A673 (cell line): ENCODE data around the gene SOD2. TPM values are rescaled to one million over a fixed set of nuclear protein-coding genes. Genes with fewer than 3 reads are reported as not detected.

Experiments
- BruUV-seq: library from RNA; stranded (reverse); fragments of 400-500 nt; replicated peaks from 2 replicates; lab custom pipeline; 2021; lab: Mats Ljungman, UMichigan
- CTCF ChIA-PET: fragments of 300-600 bp; sonication (Branson Sonifier 250); formaldehyde crosslinking; loops from one replicate; lab custom pipeline; 2022; ENCODE audit warnings: antibody characterized with exemption; lab: Charles Lee
- POLR2A ChIA-PET: fragments of 300-600 bp; sonication (Branson Sonifier 250); formaldehyde crosslinking; loops from one replicate; lab custom pipeline; 2022; ENCODE audit warnings: antibody characterized with exemption; ENCODE audit not compliant: low non-redundant PET; lab: Charles Lee
- DNase-seq: peaks from one replicate; pipeline ENCODE4 v3.0.0-alpha.2; 2015; ENCODE audit warnings: low spot score
- H3K27ac ChIP-seq: fragments of 200-600 bp; sonication (generic); 2 replicates; pipeline ENCODE4 v1.5.1; 2016; ENCODE audit warnings: mixed run types, low read depth, mild to moderate bottlenecking, mixed read lengths, antibody characterized with exemption, low read length; ENCODE audit not compliant: poor library complexity, severe bottlenecking
- H3K27me3 ChIP-seq: fragments of 200-600 bp; sonication (generic); replicated peaks from 2 replicates; pipeline ENCODE4 v1.6.1; 2017; ENCODE audit warnings: mixed run types, low read depth, mild to moderate bottlenecking, mixed read lengths, antibody characterized with exemption, low read length; ENCODE audit not compliant: insufficient read depth, poor library complexity
- H3K36me3 ChIP-seq: fragments of 200-600 bp; sonication (generic); 2 replicates; pipeline ENCODE4 v1.6.1; 2016; ENCODE audit warnings: mixed run types, mild to moderate bottlenecking, mixed read lengths, antibody characterized with exemption, low read length; ENCODE audit not compliant: insufficient read depth, poor library complexity, severe bottlenecking
- H3K4me1 ChIP-seq: fragments of 200-600 bp; sonication (generic); 2 replicates; pipeline ENCODE4 v1.6.1; 2017; ENCODE audit warnings: mixed run types, mild to moderate bottlenecking, mixed read lengths, antibody characterized with exemption, low read length; ENCODE audit not compliant: insufficient read depth, poor library complexity, severe bottlenecking
- H3K4me3 ChIP-seq: fragments of 200-600 bp; sonication (generic); 2 replicates; pipeline ENCODE4 v1.5.1; 2016; ENCODE audit warnings: low read depth, mixed run types, mild to moderate bottlenecking, mixed read lengths, low read length; ENCODE audit not compliant: poor library complexity, severe bottlenecking
- H3K9me3 ChIP-seq: fragments of 200-600 bp; sonication (generic); 2 replicates; pipeline ENCODE4 v1.6.1; 2016; ENCODE audit warnings: mixed run types, low read depth, mild to moderate bottlenecking, mixed read lengths, antibody characterized with exemption, low read length; ENCODE audit not compliant: poor library complexity, severe bottlenecking
- EZH2 ChIP-seq: fragments of 200-600 bp; sonication (generic); IDR thresholded peaks from 2 replicates; pipeline ENCODE4 v1.6.1; 2017; ENCODE audit warnings: borderline replicate concordance, low read depth, mild to moderate bottlenecking, mixed read lengths, antibody characterized with exemption, low read length; ENCODE audit not compliant: poor library complexity, severe bottlenecking
- intact Hi-C: fragments of 100-400 bp; cut with micrococcal nuclease; formaldehyde crosslinking; loops from one replicate; pipeline ENCODE4 v1.10.0; 2022; ENCODE audit not compliant: unreplicated experiment
- total RNA-seq: library from RNA; stranded (reverse); gene quantifications from 2 replicates; pipeline ENCODE4 v1.2.3, GENCODE V29; 2021
- TF ChIP-seq, protein P1 (sequence below): fragments of 300-800, 200-600 bp; sonication (generic); conservative IDR thresholded peaks from 2 replicates; pipeline ENCODE4 v1.5.1; 2017; ENCODE audit warnings: low read depth, mild to moderate bottlenecking, antibody characterized with exemption, low read length, moderate library complexity, mixed read lengths

Gene SOD2
- total RNA-seq, 1 experiment from 2014 or later = 159 TPM

DNA sequence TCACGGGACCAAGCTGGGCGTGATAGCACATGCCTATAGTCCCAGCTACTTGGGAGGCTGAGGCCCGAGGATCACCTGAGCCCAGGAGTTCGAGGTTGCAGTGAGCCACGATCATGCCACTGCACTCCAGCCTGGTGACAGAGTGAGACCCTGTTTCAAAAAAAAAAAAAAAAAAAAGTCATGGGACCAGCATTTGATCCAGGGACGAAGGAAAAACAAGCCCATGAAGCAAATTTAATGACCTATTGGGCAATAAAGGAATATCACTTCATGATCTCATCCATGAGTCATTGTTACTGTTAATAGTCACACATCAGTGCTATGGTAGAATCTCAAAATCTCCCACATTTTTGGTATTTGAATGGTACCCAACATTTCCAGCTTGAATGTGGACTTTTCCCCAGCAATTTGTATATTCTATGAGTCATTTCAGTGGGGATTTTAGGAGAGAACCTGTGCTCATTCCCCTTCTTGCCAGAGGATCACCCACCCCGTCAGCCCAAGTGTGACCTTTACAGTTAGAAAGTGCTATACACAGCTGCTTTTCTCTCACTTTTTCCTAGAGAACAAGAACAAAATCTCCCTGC lies 8.5 kb upstream of the SOD2 start:
- no peak for TF ChIP-seq EZH2
- TF ChIP-seq, protein P1, sequence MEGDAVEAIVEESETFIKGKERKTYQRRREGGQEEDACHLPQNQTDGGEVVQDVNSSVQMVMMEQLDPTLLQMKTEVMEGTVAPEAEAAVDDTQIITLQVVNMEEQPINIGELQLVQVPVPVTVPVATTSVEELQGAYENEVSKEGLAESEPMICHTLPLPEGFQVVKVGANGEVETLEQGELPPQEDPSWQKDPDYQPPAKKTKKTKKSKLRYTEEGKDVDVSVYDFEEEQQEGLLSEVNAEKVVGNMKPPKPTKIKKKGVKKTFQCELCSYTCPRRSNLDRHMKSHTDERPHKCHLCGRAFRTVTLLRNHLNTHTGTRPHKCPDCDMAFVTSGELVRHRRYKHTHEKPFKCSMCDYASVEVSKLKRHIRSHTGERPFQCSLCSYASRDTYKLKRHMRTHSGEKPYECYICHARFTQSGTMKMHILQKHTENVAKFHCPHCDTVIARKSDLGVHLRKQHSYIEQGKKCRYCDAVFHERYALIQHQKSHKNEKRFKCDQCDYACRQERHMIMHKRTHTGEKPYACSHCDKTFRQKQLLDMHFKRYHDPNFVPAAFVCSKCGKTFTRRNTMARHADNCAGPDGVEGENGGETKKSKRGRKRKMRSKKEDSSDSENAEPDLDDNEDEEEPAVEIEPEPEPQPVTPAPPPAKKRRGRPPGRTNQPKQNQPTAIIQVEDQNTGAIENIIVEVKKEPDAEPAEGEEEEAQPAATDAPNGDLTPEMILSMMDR = no peak
- H3K27ac ChIP-seq = no peak overlapping the region
- CTCF ChIA-PET = no interaction called here
- intact Hi-C loops = no loop called here
- no peaks in the 10 kb centered on the region for H3K9me3 ChIP-seq
- no peak overlapping the region for H3K4me3 ChIP-seq
- H3K27me3 ChIP-seq = no peaks in the 10 kb centered on the region
- DNase-seq = no peak
- BruUV-seq = no TSS peak
- no peaks in the 10 kb centered on the region for H3K4me1 ChIP-seq
- no peaks in the 10 kb centered on the region for H3K36me3 ChIP-seq
- POLR2A ChIA-PET = no interaction called here

DNA sequence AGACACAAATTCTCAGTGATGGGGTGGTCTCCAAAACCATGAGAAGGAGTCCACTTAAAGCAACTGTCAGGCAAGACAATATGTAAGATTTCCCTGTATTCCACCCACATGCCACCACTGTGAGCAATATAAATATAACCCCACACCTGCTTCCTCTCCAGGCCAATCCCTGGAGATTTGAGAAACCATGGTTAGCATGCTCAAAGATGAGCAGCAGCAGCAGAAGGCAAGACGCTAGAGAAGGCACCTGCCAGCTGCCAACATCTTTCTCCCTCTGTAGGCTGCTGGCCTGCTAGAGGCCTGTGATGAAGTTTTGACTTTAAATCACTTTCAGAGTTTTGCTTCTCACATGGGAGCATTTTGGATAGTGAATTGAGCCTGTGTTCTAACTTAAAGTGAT lies 7.9 kb upstream of the SOD2 start:
- ChIA-PET POLR2A (no interaction called here), CTCF (no interaction called here)
- no TSS peak for BruUV-seq
- Histone ChIP-seq H3K27ac (no peak overlapping the region), H3K4me3 (no peak overlapping the region), H3K9me3 (no peaks in the 10 kb centered on the region), H3K36me3 (no peaks in the 10 kb centered on the region), H3K27me3 (no peaks in the 10 kb centered on the region), H3K4me1 (no peaks in the 10 kb centered on the region)
- intact Hi-C loops = no loop called here
- no peak for TF ChIP-seq EZH2
- TF ChIP-seq, protein P1 = no peak
- DNase-seq = no peak

DNA sequence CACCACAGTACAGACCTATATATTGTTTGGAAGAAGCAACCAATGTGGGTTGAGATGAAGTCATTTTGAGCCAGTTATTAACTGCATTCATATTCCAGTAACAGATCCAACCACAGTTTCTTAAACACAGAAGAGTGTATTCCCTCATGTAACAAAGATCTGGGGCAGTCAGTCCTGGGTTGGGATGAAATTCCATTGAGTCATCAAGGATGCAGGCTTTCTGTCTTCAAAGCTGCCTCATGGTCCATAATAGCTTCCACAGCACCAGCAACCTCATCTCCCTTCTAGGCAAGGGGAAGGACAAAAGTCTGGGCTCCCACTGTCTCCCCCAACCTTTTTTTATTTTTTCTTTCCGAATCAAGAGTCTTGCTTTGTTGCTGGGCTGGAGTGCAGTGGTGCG lies 2.9 kb upstream of the SOD2 start:
- DNase-seq = no peak
- intact Hi-C loops = loop anchor here (10.0 kb wide), 1 partner anchor 759 kb away; no protein-coding TSS in a partner anchor
- no peaks in the 10 kb centered on the region for H3K36me3 ChIP-seq
- no peak overlapping the region for H3K27ac ChIP-seq
- CTCF ChIA-PET = no interaction called here
- no peaks in the 10 kb centered on the region for H3K9me3 ChIP-seq
- POLR2A ChIA-PET = no interaction called here
- no peaks in the 10 kb centered on the region for H3K27me3 ChIP-seq
- H3K4me1 ChIP-seq = peaks cover 9% of the 10 kb centered on the region
- BruUV-seq = no TSS peak
- TF ChIP-seq EZH2 = no peak
- TF ChIP-seq, protein P1 = no peak
- H3K4me3 ChIP-seq = no peak overlapping the region
